Fibroblast of the aortic adventitia (primary cell): ENCODE measurements around the gene SNRPE. TPM values are rescaled to one million over a fixed set of nuclear protein-coding genes. Genes with fewer than 3 reads are reported as not detected.

Source experiments
- DNase-seq: peaks from one replicate; pipeline ENCODE4 v3.0.0-alpha.2; 2010; ENCODE audit warnings: low read depth
- H3K4me3 ChIP-seq: 2 replicates; pipeline ENCODE4 v1.5.1; 2011; ENCODE audit warnings: low read depth, mild to moderate bottlenecking, control low read depth, low read length, moderate library complexity
- total RNA-seq: library from RNA; depleted of rRNA; stranded (reverse); fragments of >200 nt; gene quantifications from 2 replicates; pipeline ENCODE4 v1.2.3, GENCODE V29; 2012; ENCODE audit warnings: low replicate concordance
- TF ChIP-seq, protein P1 (sequence below): IDR thresholded peaks from 2 replicates; pipeline ENCODE4 v1.5.1; 2011; ENCODE audit warnings: mild to moderate bottlenecking, low read length, control low read depth, inconsistent platforms; ENCODE audit not compliant: insufficient read depth

SNRPE gene
- total RNA-seq, 1 donor: 95.4 TPM

DNA sequence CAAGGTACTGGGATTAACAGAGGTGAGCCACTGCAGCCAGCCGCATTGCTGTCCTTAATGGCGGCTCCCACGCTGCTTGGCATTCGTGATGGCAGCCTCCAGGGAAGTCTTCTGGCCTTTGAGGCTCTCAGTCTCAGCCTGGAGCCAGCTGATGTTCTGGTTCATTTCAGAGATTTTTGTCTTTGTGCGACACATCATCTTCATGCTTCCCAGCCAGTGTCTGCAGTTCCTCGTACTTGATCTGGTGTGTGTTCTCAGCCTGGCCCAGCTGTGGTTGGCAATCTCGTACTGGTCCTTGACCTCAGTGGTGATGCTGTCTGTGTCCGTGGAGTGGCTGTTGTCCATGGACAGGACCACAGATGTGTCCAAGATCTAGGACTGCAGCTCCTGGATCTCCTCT lies 11.7 kb downstream of the SNRPE start:
- no peak for DNase-seq
- H3K4me3 ChIP-seq: no peak overlapping the region
- TF ChIP-seq, protein P1, sequence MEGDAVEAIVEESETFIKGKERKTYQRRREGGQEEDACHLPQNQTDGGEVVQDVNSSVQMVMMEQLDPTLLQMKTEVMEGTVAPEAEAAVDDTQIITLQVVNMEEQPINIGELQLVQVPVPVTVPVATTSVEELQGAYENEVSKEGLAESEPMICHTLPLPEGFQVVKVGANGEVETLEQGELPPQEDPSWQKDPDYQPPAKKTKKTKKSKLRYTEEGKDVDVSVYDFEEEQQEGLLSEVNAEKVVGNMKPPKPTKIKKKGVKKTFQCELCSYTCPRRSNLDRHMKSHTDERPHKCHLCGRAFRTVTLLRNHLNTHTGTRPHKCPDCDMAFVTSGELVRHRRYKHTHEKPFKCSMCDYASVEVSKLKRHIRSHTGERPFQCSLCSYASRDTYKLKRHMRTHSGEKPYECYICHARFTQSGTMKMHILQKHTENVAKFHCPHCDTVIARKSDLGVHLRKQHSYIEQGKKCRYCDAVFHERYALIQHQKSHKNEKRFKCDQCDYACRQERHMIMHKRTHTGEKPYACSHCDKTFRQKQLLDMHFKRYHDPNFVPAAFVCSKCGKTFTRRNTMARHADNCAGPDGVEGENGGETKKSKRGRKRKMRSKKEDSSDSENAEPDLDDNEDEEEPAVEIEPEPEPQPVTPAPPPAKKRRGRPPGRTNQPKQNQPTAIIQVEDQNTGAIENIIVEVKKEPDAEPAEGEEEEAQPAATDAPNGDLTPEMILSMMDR: no peak

DNA sequence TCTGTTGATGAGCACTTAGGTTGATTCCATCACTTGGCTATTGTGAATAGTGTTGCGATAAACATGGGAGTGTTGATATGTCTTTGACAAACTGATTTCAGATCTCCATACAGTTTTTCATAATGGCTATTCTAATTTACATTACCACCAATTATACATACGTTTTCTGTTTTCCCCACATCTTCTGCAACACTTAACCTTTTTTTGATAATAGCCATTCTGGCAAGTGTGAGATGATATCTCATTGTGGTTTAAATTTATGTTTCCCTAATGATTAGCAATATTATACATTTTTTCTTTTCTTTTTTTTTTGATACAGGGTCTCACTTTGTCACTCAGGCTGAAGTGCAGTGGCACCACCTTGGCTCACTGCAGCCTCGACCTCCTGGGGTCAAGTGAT lies 17.0 kb downstream of the SNRPE start:
- H3K4me3 ChIP-seq: no peak overlapping the region
- TF ChIP-seq, protein P1: no peak
- no peak for DNase-seq

DNA sequence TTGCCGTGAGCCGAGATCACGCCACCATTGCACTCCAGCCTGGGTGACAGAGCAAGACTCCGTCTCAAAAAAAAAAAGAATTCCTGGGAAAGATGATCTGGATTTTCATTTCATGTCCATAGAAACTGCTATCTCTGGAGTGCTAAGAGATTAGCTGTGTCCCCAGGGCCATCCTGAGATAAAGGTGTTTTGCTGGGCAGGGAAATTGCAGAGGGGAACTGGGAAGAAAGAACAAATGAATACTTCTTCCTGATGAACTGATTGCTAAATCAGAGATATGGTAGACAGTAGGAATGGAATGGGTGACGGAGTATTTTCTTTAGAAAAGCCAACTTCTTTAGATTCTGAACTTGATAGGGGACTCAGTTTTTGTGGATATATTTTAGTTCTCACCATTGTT lies 19.2 kb downstream of the SNRPE start:
- no peak overlapping the region for H3K4me3 ChIP-seq
- DNase-seq: no peak
- TF ChIP-seq, protein P1: no peak

DNA sequence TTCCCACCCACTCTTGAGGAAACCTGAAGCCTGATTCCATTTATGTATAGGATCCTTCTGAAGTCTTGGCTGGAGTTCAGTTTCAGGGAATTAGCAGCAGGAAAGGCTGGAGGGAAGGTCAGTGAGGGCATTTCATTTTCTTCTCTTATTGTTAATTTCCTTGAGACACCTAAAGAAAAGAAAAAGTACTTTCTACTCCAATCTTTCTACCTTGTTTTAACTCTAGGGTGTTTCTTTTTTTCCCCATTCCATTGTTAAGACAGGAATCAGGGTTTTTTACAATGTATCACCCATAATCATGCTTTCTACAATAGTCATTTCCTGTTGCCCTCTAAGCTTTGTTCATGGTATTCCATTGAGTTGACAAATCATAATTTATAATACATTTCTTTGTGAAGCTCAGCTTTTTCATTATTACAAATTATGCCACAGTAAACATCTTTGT lies 27.4 kb downstream of the SNRPE start:
- DNase-seq: peak; percentile 83
- TF ChIP-seq, protein P1: no peak
- H3K4me3 ChIP-seq: no peak overlapping the region

DNA sequence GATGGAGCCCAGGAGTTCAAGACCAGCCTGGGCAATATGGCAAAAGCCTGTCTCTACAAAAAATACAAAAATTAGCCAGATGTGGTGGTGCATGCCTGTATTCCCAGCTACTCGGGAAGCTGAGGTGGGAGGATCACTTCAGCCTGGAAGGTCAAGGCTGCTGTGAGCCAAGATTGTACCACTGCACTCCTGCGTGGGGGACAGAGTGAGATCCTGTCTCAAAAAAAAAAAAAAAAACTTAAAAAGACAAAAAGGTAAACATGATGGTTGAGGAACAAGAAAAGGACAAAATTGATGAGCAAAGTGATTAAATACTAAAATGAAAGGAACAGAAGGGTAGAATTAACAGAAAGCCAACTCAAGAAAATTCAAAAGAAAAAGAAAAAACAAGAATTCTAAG lies 30.6 kb downstream of the SNRPE start:
- no peak for DNase-seq
- no peak overlapping the region for H3K4me3 ChIP-seq
- TF ChIP-seq, protein P1: no peak

DNA sequence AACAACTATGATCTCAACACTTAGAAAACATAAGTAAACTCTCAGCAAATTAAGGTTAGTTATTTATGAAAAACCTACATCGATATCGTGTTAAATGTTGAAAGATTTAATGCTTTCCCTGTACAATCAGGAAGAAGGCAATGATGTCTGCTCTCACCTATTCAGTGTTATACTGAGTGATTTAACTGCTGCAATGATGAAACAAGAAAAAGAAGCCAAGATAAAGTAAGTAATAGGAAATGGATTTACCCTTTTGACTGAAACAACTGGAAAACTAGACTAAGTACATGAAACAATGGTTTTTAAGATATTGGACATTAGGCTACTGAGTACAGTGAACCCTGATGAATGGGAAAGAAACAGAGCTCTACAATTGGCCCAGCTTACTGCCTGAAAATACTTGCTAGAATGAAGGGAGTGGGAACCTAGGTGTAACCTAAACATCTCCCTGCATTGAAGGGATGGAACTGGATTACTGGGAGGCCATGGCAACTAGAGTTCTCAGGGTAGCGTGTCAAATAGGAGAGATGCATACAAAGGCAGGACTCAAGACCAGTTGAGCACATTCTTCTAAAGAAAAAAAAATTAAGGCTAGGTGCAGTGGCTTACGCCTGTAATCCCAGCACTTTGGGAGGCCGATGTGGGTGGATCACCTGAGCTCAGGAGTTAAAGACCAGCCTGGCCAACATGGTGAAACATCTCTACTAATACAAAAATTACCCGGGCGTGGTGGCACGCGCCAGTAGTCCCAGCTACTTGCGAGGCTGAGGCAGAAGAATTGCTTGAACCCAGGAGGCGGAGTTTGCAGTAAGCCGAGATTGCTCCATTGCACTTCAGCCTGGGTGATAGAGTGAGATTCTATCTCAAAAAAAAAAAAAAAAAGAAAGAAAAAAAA lies 37.3 kb downstream of the SNRPE start:
- no peak overlapping the region for H3K4me3 ChIP-seq
- DNase-seq: no peak
- TF ChIP-seq, protein P1: no peak
